Measurements from ENCODE around the gene RPS6KA2. TPM values are rescaled to one million over a fixed set of nuclear protein-coding genes. Genes with fewer than 3 reads are reported as not detected.

Gene RPS6KA2
- total and polyA plus RNA-seq, 3 donors from 2014 or later, result 18.4 to 21.7 (median 19.8) TPM

GRCh38 chr6:166436195-166437139 is 190.6 kb downstream of the RPS6KA2 start:
- DNase-seq, result no peak
- no peaks in the 10 kb centered on the region for H3K36me3 ChIP-seq (ENCODE audit: low read depth, missing control alignments)
- no peak for TF ChIP-seq POLR2A (IDR thresholded peaks at IDR 0.05)
- no peak for TF ChIP-seq CTCF (IDR thresholded peaks at IDR 0.05)
- H3K27me3 ChIP-seq, result no peaks in the 10 kb centered on the region
- H3K4me3 ChIP-seq, result no peak overlapping the region
- no peaks in the 10 kb centered on the region for H3K4me1 ChIP-seq
- intact Hi-C loops (cut with DNase I; ENCODE audit: low total_unique reads), result no loop called here
- H3K27ac ChIP-seq, result no peak overlapping the region
- no peaks in the 10 kb centered on the region for H3K9me3 ChIP-seq
- WGBS, 2 donors, result 87 to 90% methylated on average over 14 to 24 of the region's 24 CpGs

- intact Hi-C loops (cut with DNase I; ENCODE audit: low total_unique reads), result no loop called here
- H3K36me3 ChIP-seq (ENCODE audit: low read depth, missing control alignments), result no peaks in the 10 kb centered on the region
- no peaks in the 10 kb centered on the region for H3K9me3 ChIP-seq
- WGBS, 2 donors, result 60 to 84% methylated on average over 3 to 10 of the region's 10 CpGs
- no peak overlapping the region for H3K27ac ChIP-seq
- DNase-seq, result no peak
- no peaks in the 10 kb centered on the region for H3K4me1 ChIP-seq
- TF ChIP-seq CTCF (IDR thresholded peaks at IDR 0.05) (no peak), POLR2A (IDR thresholded peaks at IDR 0.05) (no peak)
- H3K27me3 ChIP-seq, result no peaks in the 10 kb centered on the region
- no peak overlapping the region for H3K4me3 ChIP-seq
Measured at GRCh38 chr6:166435574-166435973, 191.5 kb downstream of the RPS6KA2 start.

- no peaks in the 10 kb centered on the region for H3K36me3 ChIP-seq (ENCODE audit: low read depth, missing control alignments)
- no peaks in the 10 kb centered on the region for H3K27me3 ChIP-seq
- no peak overlapping the region for H3K27ac ChIP-seq
- 84 to 89% methylated on average over 5 of the region's 5 CpGs for WGBS, 2 donors
- no peaks in the 10 kb centered on the region for H3K4me1 ChIP-seq
- intact Hi-C loops (cut with DNase I; ENCODE audit: low total_unique reads), result no loop called here
- H3K4me3 ChIP-seq, result no peak overlapping the region
- no peaks in the 10 kb centered on the region for H3K9me3 ChIP-seq
- DNase-seq, result no peak
- no peak for TF ChIP-seq CTCF (IDR thresholded peaks at IDR 0.05)
- TF ChIP-seq POLR2A (IDR thresholded peaks at IDR 0.05), result no peak
Measured at GRCh38 chr6:166434336-166434735, 192.7 kb downstream of the RPS6KA2 start.

GRCh38 chr6:166433096-166433495 is 194.0 kb downstream of the RPS6KA2 start:
- Histone ChIP-seq H3K4me3 (no peak overlapping the region), H3K4me1 (no peaks in the 10 kb centered on the region), H3K27me3 (no peaks in the 10 kb centered on the region), H3K27ac (no peak overlapping the region), H3K9me3 (no peaks in the 10 kb centered on the region), H3K36me3 (ENCODE audit: low read depth, missing control alignments) (no peaks in the 10 kb centered on the region)
- TF ChIP-seq POLR2A (IDR thresholded peaks at IDR 0.05) (no peak), CTCF (IDR thresholded peaks at IDR 0.05) (no peak)
- 90 to 94% methylated on average over 4 to 10 of the region's 10 CpGs for WGBS, 2 donors
- intact Hi-C loops (cut with DNase I; ENCODE audit: low total_unique reads), result no loop called here
- DNase-seq, result no peak

All from testis (tissue), 3 donors.